Liver (tissue), 3 donors: ENCODE measurements around the gene OR8J3.

Experiments used
- CTCF ChIP-seq: fragments of 150-350 bp; IDR thresholded peaks from 2 replicates; pipeline ENCODE4 v1.5.1; 2017; ENCODE audit warnings: improper control_type of control experiment, low read depth, low read length; ENCODE audit not compliant: missing input control
- EGR1 ChIP-seq, 2 donors: IDR thresholded peaks; 2 replicates each; pipeline ENCODE4 v1.6.1; 2016 to 2018; ENCODE audit warnings: antibody characterized with exemption in 2 of 2, low read depth in 2 of 2
- FOXA1 ChIP-seq: IDR thresholded peaks from 2 replicates; pipeline ENCODE4 v1.6.1; 2016; ENCODE audit warnings: antibody characterized with exemption
- GABPA ChIP-seq, 2 donors: IDR thresholded peaks in 1 of 2; conservative IDR thresholded peaks in 1 of 2; 2 replicates each; pipeline ENCODE4 v1.6.1; 2016; ENCODE audit warnings: antibody characterized with exemption in 2 of 2, mild to moderate bottlenecking in 1 of 2, moderate library complexity in 1 of 2
- MAX ChIP-seq: IDR thresholded peaks from 2 replicates; pipeline ENCODE4 v1.6.1; 2016; ENCODE audit warnings: antibody characterized with exemption
- NR2F2 ChIP-seq: IDR thresholded peaks from 2 replicates; pipeline ENCODE4 v1.6.1; 2016; ENCODE audit warnings: antibody characterized with exemption
- REST ChIP-seq: IDR thresholded peaks from 2 replicates; pipeline ENCODE4 v1.6.1; 2016; ENCODE audit warnings: antibody characterized with exemption, mild to moderate bottlenecking
- TAF1 ChIP-seq: conservative IDR thresholded peaks from 2 replicates; pipeline ENCODE4 v1.6.1; 2016; ENCODE audit warnings: antibody characterized with exemption, mild to moderate bottlenecking
- ZBTB33 ChIP-seq: IDR thresholded peaks from 2 replicates; pipeline ENCODE4 v1.6.1; 2016; ENCODE audit warnings: antibody characterized with exemption
- donor health status: healthy.
- donor health status: healthy.

DNA sequence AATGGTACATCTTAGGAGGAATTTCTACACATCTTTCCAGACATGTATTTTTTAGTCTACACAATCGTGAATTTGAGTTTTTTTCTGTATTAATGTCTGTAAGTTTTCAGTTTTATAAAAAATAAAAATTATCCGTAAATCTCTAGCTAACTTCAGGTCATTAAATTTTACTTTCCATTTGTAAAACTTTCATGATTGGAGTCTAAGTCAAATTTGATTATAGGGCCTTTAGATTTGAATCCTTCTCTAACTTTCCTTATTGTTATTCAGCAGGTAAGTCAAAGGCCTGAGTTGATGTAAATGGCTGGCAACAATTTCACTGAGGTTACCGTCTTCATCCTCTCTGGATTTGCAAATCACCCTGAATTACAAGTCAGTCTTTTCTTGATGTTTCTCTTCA, 47.0 kb downstream of the OR8J3 start, which contains the start of gene OR8I2:
- TF ChIP-seq CTCF: no peak
- TF ChIP-seq EGR1 (IDR thresholded peaks at IDR 0.05; ENCODE audit: low read depth in 2 of 2): no peak
- TF ChIP-seq REST: no peak
- TF ChIP-seq TAF1: no peak
- no peak for TF ChIP-seq NR2F2
- TF ChIP-seq MAX: no peak
- TF ChIP-seq ZBTB33: no peak
- TF ChIP-seq FOXA1: no peak
- no peak for TF ChIP-seq GABPA (IDR thresholded peaks at IDR 0.05 in 1 of 2, conservative IDR thresholded peaks at IDR 0.05 in 1 of 2)
